Activated naive CD4-positive, alpha-beta T cell treated with anti-CD3 and anti-CD28 coated beads, Interleukin-2, amount 10 ng/mL, durations not matched to agents 7 days and 5 days (primary cell): ENCODE results near the gene GRIN3B.

Source experiments
- CTCF ChIA-PET: fragments of 350-600 bp; sonication (Branson Sonifier 250); formaldehyde crosslinking; loops from one replicate; lab custom pipeline; 2021; ENCODE audit warnings: antibody characterized with exemption; lab: Charles Lee
- DNase-seq: peaks from one replicate; pipeline ENCODE4 v3.0.0-alpha.2; 2020
- H3K27ac Mint-ChIP-seq: one replicate; pipeline ENCODE4 v1.8.0; 2021; ENCODE audit warnings: mild to moderate bottlenecking, moderate library complexity, mixed read lengths
- H3K27me3 Mint-ChIP-seq: one replicate; pipeline ENCODE4 v1.8.0; 2021; ENCODE audit warnings: mild to moderate bottlenecking, mixed read lengths
- H3K36me3 Mint-ChIP-seq: one replicate; pipeline ENCODE4 v1.8.0; 2021; ENCODE audit warnings: mixed read lengths
- H3K4me1 Mint-ChIP-seq: one replicate; pipeline ENCODE4 v1.8.0; 2021; ENCODE audit warnings: mixed read lengths
- H3K4me3 Mint-ChIP-seq: one replicate; pipeline ENCODE4 v1.8.0; 2021; ENCODE audit warnings: mild to moderate bottlenecking, moderate library complexity, mixed read lengths
- H3K9me3 Mint-ChIP-seq: one replicate; pipeline ENCODE4 v1.8.0; 2021; ENCODE audit warnings: mixed read lengths

The GRIN3B gene

DNA sequence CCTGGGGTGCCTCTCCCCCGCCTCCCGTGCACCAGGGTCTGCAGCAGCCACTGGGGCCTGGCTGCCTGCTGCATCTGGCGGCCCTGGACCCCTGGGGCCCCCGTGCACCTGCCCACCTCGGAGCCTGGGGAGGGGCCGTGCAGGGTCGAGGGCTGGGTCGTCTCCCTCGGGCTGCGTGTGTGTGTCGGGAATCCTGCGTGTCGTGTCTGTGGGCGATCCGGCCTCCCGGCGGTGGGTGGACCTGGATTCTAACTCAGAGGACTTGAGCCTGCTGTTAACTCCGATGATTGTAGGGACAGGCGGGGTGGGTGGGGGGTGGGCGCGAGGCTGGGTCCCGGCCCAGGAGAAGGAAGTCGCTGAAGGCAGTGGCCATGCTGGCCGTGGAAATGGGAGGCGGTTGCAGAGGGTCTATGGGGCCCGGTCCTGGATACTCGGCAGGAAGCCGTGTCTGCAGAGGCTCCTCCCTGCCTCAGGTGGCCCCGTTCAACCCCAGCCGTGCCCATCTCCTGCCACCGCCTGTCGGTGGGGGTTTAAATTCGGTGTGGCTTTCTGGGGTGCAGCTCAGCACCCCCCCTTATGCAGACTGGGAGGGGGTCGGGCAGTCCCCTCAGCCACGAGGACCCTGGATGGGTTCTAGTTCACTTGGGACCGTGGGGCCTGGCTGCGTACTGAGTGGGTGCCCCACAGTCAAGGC is 25.5 kb upstream of the GRIN3B start:
- no peak overlapping the region for H3K27ac Mint-ChIP-seq
- no peaks in the 10 kb centered on the region for H3K4me1 Mint-ChIP-seq
- no peak for DNase-seq
- CTCF ChIA-PET, result no interaction called here
- no peaks in the 10 kb centered on the region for H3K27me3 Mint-ChIP-seq
- peaks cover 22% of the 10 kb centered on the region for H3K36me3 Mint-ChIP-seq
- no peak overlapping the region for H3K4me3 Mint-ChIP-seq
- H3K9me3 Mint-ChIP-seq, result peaks cover 7% of the 10 kb centered on the region

DNA sequence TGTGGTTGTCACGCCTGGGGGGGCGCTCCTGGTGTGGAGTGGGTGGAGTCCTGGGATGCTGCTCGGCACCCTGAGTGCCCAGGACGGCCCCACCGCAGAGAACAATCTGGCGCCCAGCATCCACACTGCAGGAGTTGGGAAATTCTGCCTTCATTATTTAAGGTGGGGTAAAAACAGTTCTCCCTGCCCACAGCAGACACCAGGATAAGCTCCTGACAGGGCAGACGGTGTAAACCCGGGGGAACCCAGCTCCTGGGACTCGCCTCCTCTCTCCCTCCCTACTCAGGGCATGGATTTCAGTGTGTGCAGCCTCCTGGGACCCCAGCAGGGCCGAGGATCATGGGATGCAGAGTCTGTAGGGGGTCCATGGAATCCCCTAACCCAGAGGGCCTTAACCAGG is 23.7 kb upstream of the GRIN3B start:
- H3K27ac Mint-ChIP-seq, result no peak overlapping the region
- H3K9me3 Mint-ChIP-seq, result no peaks in the 10 kb centered on the region
- CTCF ChIA-PET, result no interaction called here
- H3K4me3 Mint-ChIP-seq, result no peak overlapping the region
- peaks cover 6% of the 10 kb centered on the region for H3K27me3 Mint-ChIP-seq
- H3K4me1 Mint-ChIP-seq, result no peaks in the 10 kb centered on the region
- no peak for DNase-seq
- H3K36me3 Mint-ChIP-seq, result peaks cover 9% of the 10 kb centered on the region

DNA sequence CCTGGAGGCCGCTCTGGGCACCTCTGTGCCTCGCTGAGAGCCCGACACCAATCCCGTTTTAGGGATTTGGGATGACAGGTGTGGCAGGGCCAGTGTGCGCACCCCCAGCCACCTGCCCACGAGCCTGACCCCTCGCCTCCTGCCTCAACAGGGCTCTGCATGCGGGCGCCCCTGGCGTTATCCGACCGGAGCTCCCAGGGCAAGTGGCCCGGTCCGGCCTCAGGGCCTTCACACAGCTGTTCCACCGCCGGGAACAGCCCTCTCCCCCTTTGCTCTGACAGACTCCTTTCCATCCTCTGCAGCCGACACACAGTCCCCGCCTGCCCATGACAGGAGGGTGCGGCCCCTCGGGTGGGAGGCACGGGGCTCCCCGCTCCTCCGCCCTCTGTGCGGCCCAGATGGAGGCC is 23.2 kb upstream of the GRIN3B start:
- H3K9me3 Mint-ChIP-seq, result no peaks in the 10 kb centered on the region
- CTCF ChIA-PET, result no interaction called here
- H3K4me3 Mint-ChIP-seq, result no peak overlapping the region
- no peak overlapping the region for H3K27ac Mint-ChIP-seq
- H3K27me3 Mint-ChIP-seq, result peaks cover 6% of the 10 kb centered on the region
- H3K36me3 Mint-ChIP-seq, result peaks cover 5% of the 10 kb centered on the region
- no peaks in the 10 kb centered on the region for H3K4me1 Mint-ChIP-seq
- no peak for DNase-seq

DNA sequence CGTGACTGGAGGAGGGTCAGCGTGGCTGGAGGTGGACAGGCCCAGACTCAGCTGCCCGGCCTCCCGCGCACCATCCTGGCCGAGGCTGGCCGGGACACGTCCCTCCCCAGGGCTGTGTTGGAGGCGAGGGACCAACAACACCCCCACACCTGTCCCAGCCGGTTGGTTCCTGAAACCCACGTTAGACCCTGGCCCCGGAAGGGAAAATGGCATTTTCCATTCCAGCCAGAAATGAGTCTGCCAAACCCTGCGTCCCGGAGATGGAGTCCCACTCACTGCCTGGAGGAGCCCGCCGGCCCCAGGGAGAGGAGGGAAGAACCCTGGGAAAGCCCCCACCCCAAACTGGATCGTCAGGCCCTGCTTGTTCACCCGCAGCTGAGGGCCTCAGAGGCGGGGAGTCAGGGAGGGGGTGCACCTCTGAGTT is 20.9 kb upstream of the GRIN3B start:
- no peak overlapping the region for H3K4me3 Mint-ChIP-seq
- H3K9me3 Mint-ChIP-seq, result no peaks in the 10 kb centered on the region
- no peak for DNase-seq
- CTCF ChIA-PET, result no interaction called here
- peaks cover 13% of the 10 kb centered on the region for H3K4me1 Mint-ChIP-seq
- H3K27ac Mint-ChIP-seq, result no peak overlapping the region
- peaks cover 6% of the 10 kb centered on the region for H3K27me3 Mint-ChIP-seq
- peaks cover 2% of the 10 kb centered on the region for H3K36me3 Mint-ChIP-seq

DNA sequence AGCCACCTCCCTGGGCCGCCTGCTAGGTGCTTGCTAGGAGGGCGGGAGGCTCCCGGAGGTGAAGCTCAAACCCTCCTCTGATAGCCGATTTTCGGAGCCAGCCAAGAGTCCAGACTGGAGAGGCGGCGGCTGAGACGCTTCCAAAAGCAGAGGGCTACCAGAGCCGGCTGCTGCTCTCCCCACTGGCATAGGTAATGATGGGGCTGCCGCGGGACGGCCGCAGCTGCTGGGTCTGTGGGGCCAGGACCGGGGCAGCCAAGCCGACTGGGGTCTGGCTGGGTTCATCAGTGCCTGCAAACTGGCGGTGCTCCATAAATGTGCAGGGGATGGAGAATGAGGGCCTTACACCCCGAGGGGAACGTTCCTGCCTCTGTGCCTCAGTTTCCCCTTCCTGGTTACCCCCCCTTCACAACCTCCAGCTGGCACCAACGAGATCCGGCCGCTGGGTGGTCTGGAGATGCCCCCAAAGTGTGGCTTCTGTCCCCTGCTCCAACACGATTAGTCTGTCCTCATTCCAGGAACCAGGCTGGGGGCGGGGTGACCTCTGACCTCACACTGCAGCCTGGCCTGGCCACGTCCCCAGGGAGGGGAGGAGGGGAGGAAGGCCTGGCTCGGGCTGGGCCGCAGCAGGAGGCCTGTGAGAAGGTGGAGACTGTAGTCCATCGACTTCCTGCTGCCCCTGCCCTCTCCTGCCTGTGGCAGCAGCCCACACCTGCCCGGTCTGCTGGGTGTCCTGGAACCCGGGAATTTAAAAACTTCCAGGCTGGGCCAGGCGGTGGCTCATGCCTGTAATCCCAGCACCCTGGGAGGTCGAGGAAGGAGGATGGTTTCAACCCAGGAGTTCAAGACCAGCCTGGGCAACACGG is 19.9 kb upstream of the GRIN3B start:
- peaks cover 2% of the 10 kb centered on the region for H3K36me3 Mint-ChIP-seq
- H3K27ac Mint-ChIP-seq, result no peak overlapping the region
- H3K27me3 Mint-ChIP-seq, result peaks cover 6% of the 10 kb centered on the region
- DNase-seq, result no peak
- H3K4me1 Mint-ChIP-seq, result peaks cover 22% of the 10 kb centered on the region
- CTCF ChIA-PET, result interaction anchor here (1.3 to 1.6 kb wide), 2 partner anchors 60 to 117 kb away, joined by 4 to 6 read pairs; no protein-coding TSS in a partner anchor
- no peak overlapping the region for H3K4me3 Mint-ChIP-seq
- no peaks in the 10 kb centered on the region for H3K9me3 Mint-ChIP-seq

DNA sequence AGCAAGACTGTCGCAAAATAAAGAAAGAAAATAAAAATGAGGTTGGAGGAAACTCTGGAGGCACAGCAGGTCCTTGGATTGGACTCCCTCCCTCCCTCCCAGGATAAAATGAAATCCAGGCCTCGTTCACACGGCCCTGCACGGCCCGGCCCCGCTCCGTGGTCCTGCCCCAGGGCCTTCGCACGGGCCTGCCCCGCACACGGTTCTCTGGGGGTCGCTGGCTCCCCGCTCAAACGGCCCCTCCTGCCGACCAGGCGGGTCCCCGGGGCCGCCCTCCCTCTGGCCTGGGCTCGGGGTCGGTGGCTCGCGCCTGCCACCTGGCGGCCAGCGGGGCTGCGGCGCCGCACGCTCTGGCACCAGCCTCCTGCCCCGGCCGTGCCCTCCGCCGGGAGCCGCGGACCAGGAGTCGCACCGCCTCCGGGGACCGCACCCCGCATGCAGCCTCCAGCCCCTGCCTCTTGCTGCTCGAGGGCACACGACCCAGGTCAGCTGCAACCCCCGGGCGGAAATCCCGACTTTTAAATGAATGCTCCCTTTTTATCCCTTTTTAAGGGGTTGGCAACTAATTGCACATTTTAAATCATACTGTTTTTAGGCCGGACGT is 17.6 kb upstream of the GRIN3B start:
- Mint-ChIP-seq H3K9me3 (no peaks in the 10 kb centered on the region), H3K4me1 (peaks cover 32% of the 10 kb centered on the region), H3K27me3 (peaks cover 6% of the 10 kb centered on the region), H3K27ac (no peak overlapping the region), H3K36me3 (peaks cover 7% of the 10 kb centered on the region), H3K4me3 (peak overlapping the region; percentile 44)
- CTCF ChIA-PET, result interaction anchor here (0.6 to 4.5 kb wide), 9 partner anchors 12 to 481 kb away, joined by 3 to 74 read pairs (median 3); no protein-coding TSS in a partner anchor
- DNase-seq, result peak; percentile 79

DNA sequence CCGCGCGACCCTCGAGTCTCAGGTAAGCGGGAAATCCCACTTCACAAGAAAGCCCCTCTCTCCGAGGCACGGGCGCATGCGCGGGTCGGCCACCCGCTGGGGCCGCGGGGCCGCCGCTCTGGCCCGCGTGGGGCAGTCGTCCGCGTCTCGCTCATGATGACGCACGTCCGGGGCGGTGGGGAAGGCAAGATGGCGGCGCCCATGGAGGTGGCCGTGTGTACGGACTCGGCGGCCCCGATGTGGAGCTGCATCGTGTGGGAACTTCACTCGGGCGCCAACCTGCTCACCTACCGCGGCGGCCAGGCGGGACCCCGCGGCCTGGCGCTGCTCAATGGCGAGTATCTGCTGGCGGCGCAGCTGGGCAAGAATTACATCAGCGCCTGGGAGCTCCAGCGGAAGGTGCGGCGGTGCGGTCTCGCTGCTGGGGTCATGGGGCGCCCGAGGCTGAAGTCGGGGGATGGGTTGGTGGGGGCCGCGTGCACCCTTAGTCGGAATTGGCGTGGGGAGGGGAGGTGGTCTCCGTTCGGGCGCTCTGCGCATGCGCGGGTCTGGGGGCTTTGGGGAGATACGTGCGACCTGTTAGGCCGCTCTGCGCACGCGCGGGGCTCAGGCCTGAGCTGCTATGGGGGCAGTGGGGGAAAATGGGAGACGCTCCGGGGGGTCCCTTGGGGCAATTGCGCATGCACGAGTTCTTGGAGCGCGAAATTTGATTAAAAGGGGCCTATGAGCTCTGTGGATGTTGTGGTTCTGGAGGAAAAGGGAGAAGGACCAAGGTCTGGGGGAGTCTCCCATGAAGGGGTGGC is 15.9 kb upstream of the GRIN3B start, which contains the start of gene WDR18:
WDR18 (plus strand) TSS at position 181 of the 803 bp plus-strand sequence; CDS start at position 190, 9 bp downstream.
- H3K27me3 Mint-ChIP-seq, result peaks cover 6% of the 10 kb centered on the region

DNA sequence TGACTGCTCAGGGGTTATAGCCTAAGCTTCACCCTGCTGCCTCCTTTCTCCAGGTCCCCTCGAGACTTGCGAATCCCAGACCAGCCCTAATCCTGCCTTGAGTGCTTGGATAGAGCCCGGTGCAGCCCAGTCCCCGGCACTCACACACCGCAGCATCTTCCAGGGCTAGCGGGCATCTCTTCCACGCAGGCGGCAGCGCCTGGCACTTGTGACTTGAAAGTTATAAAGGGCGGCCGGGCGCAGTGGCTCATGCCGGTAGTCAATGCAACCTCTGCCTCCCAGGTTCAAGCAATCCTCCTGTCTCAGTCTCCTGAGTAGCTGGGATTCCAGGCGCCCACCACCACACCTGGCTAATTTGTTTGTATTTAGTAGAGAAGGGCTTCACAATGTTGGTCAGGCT is 14.1 kb upstream of the GRIN3B start:
- H3K4me3 Mint-ChIP-seq, result peak overlapping the region; percentile 92
- peaks cover 13% of the 10 kb centered on the region for H3K36me3 Mint-ChIP-seq
- DNase-seq, result no peak
- CTCF ChIA-PET, result no interaction called here
- H3K4me1 Mint-ChIP-seq, result peaks cover 32% of the 10 kb centered on the region
- no peaks in the 10 kb centered on the region for H3K27me3 Mint-ChIP-seq
- no peaks in the 10 kb centered on the region for H3K9me3 Mint-ChIP-seq
- H3K27ac Mint-ChIP-seq, result peak overlapping the region; percentile 80

More for the DNA sequence above, 15.9 kb upstream of the GRIN3B start, which contains the start of gene WDR18:
- H3K9me3 Mint-ChIP-seq, result no peaks in the 10 kb centered on the region
- CTCF ChIA-PET, result interaction anchor here (1.0 to 4.5 kb wide), 12 partner anchors 14 to 282 kb away, joined by 3 to 74 read pairs (median 4); partner anchors contain the start of gene ATP5F1D
- H3K4me1 Mint-ChIP-seq, result peaks cover 32% of the 10 kb centered on the region
- peak; percentile 94 for DNase-seq
- H3K27ac Mint-ChIP-seq, result peak within 1 kb of the TSS; percentile 90
- H3K36me3 Mint-ChIP-seq, result peaks cover 9% of the 10 kb centered on the region
- peak within 1 kb of the TSS; percentile 92 for H3K4me3 Mint-ChIP-seq

DNA sequence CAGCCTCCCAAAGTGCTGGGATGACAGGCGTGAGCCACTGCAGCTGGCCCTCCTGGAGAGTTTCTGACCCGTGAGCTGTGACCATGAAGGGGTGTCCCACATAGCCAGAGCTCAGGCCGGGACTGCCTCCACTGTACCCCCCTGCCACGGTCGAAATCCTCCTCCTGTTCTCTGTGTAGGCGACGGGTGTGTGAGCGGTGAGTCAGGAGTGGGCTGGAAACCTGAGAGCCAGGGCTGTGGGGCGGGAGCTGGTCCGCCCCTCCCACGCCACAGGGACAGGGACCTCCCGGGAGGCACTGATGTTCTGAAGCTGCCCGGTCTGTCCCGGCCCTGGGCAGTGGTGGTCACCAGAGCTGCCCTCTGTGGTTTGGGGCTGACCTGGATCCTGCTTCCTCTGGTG is 12.1 kb upstream of the GRIN3B start:
- Mint-ChIP-seq H3K9me3 (no peaks in the 10 kb centered on the region), H3K4me1 (peaks cover 28% of the 10 kb centered on the region), H3K36me3 (peaks cover 20% of the 10 kb centered on the region), H3K4me3 (no peak overlapping the region), H3K27ac (no peak overlapping the region), H3K27me3 (no peaks in the 10 kb centered on the region)
- DNase-seq, result no peak
- CTCF ChIA-PET, result no interaction called here

DNA sequence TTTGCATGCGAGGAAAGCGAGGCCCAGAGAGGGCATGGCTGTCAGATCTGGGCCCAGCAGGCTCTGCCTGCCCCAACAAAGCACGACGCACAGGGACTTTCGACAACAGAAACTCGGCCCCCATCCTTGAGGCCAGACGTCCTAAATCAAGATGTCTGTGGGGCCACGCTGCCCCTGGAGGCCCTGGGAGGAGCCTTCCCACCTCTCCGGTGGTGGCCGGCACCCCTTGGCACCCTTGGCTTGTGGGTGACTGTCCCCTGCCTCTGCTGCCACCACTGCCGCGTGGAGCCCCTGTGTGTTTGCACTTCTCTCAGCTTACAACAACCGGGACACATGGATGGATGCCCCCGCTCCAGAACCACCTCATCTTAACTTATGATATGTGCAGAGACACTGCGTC is 11.7 kb upstream of the GRIN3B start:
- no peak overlapping the region for H3K27ac Mint-ChIP-seq
- no peak overlapping the region for H3K4me3 Mint-ChIP-seq
- H3K9me3 Mint-ChIP-seq, result no peaks in the 10 kb centered on the region
- DNase-seq, result no peak
- CTCF ChIA-PET, result interaction anchor here (1.0 kb wide), 1 partner anchor 233 kb away, joined by 3 read pairs; no protein-coding TSS in a partner anchor
- H3K27me3 Mint-ChIP-seq, result no peaks in the 10 kb centered on the region
- peaks cover 25% of the 10 kb centered on the region for H3K4me1 Mint-ChIP-seq
- peaks cover 23% of the 10 kb centered on the region for H3K36me3 Mint-ChIP-seq

DNA sequence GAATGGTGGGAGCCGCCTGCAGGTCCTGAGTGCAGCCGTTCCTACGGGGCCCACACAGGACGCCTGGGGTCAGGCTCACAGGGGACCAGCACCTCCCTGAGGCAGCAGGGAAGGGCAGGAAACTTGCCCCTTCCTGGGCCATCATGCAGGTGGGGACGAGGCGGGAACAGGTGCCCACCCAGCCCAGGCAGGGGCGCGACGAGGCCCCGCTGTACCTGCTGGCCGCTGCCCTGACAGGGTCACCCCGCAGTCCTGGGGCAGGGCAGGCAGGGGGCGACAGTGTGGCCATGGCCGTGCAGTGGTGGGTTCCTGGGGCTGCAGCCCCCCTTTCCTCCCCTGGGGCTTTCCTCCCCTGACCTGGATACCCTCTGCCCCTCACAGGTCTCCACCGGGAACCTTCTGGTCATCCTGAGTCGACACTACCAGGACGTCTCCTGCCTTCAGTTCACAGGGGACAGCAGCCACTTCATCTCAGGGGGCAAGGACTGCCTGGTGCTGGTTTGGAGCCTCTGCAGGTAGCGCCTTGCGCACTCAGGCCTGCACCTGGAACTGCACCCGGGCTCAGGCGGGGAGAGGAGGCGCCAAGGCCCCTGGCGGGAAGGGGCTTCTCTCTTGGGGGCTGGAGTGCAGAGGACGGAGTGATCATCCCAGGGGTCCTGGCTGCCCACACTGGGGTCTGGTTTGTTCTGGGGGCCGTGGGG is 10.7 kb upstream of the GRIN3B start:
- H3K4me1 Mint-ChIP-seq, result peaks cover 18% of the 10 kb centered on the region
- peaks cover 23% of the 10 kb centered on the region for H3K36me3 Mint-ChIP-seq
- no peak overlapping the region for H3K4me3 Mint-ChIP-seq
- no peak overlapping the region for H3K27ac Mint-ChIP-seq
- no peaks in the 10 kb centered on the region for H3K27me3 Mint-ChIP-seq
- no peaks in the 10 kb centered on the region for H3K9me3 Mint-ChIP-seq
- no peak for DNase-seq
- CTCF ChIA-PET, result interaction anchor here (1.0 kb wide), 1 partner anchor 232 kb away, joined by 3 read pairs; no protein-coding TSS in a partner anchor

DNA sequence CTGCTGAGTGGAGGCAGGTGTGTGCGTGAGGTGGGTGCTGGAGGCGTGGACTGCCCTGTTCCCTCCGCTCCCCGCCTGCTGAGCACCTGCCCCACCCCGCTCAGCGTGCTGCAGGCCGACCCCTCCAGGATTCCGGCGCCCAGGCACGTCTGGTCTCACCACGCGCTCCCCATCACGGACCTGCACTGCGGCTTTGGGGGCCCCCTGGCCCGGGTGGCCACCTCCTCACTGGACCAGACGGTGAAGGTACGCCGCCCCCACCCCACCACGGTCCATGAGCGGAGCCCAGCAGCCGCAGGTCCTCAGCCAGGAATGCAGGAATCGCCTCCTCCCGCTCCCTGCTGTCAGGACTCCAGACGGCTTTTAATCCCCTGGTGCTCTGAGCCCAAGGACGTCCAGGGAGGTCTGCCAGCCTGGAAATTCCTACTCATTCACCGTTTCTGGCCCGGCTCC is 10.1 kb upstream of the GRIN3B start:
- CTCF ChIA-PET, result no interaction called here
- H3K27ac Mint-ChIP-seq, result peak overlapping the region; percentile 33
- H3K36me3 Mint-ChIP-seq, result peaks cover 23% of the 10 kb centered on the region
- DNase-seq, result no peak
- no peaks in the 10 kb centered on the region for H3K27me3 Mint-ChIP-seq
- no peaks in the 10 kb centered on the region for H3K9me3 Mint-ChIP-seq
- H3K4me1 Mint-ChIP-seq, result peaks cover 12% of the 10 kb centered on the region
- H3K4me3 Mint-ChIP-seq, result no peak overlapping the region

DNA sequence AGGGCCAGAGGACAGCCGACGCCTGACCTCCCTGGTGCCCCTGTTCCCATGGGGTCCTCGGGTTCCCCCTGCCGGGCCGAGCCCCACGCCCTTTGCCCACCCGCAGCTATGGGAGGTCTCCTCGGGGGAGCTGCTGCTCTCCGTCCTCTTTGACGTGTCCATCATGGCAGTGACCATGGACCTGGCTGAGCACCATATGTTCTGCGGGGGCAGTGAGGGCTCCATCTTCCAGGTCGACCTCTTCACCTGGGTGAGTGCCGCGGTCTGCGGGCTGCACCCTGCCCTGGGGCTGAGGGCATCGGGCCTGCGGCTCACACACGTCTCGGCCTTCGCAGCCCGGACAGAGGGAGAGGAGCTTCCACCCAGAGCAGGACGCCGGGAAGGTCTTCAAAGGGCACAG is 9.5 kb upstream of the GRIN3B start:
- peaks cover 2% of the 10 kb centered on the region for H3K27me3 Mint-ChIP-seq
- H3K36me3 Mint-ChIP-seq, result peaks cover 23% of the 10 kb centered on the region
- peaks cover 6% of the 10 kb centered on the region for H3K4me1 Mint-ChIP-seq
- H3K4me3 Mint-ChIP-seq, result no peak overlapping the region
- CTCF ChIA-PET, result no interaction called here
- H3K9me3 Mint-ChIP-seq, result no peaks in the 10 kb centered on the region
- H3K27ac Mint-ChIP-seq, result no peak overlapping the region
- no peak for DNase-seq
